RWPE2 (cell line): ENCODE results near the gene ILF2.

ENCODE experiments used
- ATAC-seq: fragments of 200-7000 bp; cut with Tn5 transposase; 3 replicates; pipeline ENCODE4 v1.9.1; 2021; ENCODE audit warnings: low read depth
- DNase-seq: peaks from one replicate; pipeline ENCODE4 v3.0.0-alpha.2; 2020; ENCODE audit warnings: low spot score
- H3K27ac ChIP-seq: fragments of 450-650 bp; 2 replicates; pipeline ENCODE4 v1.5.1; 2017; ENCODE audit warnings: mild to moderate bottlenecking; ENCODE audit not compliant: poor library complexity, severe bottlenecking
- H3K27me3 ChIP-seq: fragments of 250-450 bp; sonication (Bioruptor Pico); 2 replicates; pipeline ENCODE4 v1.5.1; 2021; ENCODE audit warnings: mild to moderate bottlenecking, moderate library complexity; ENCODE audit not compliant: insufficient read depth, poor library complexity, severe bottlenecking
- H3K36me3 ChIP-seq: fragments of 250-450 bp; sonication (Bioruptor Pico); 2 replicates; pipeline ENCODE4 v1.5.1; 2020; ENCODE audit warnings: low read depth, mild to moderate bottlenecking, moderate library complexity
- H3K4me1 ChIP-seq: fragments of 250-450 bp; sonication (Bioruptor Pico); 2 replicates; pipeline ENCODE4 v1.5.1; 2021; ENCODE audit warnings: mild to moderate bottlenecking, moderate library complexity; ENCODE audit not compliant: insufficient read depth, poor library complexity, severe bottlenecking
- H3K4me3 ChIP-seq: fragments of 250-450 bp; sonication (Bioruptor Pico); 2 replicates; pipeline ENCODE4 v1.5.1; 2021; ENCODE audit warnings: mild to moderate bottlenecking, moderate library complexity; ENCODE audit not compliant: severe bottlenecking
- H3K9me3 ChIP-seq: fragments of 250-450 bp; sonication (Bioruptor Pico); 2 replicates; pipeline ENCODE4 v1.5.1; 2021; ENCODE audit warnings: mild to moderate bottlenecking, moderate library complexity; ENCODE audit not compliant: severe bottlenecking
- CTCF ChIP-seq: fragments of 450-650 bp; IDR thresholded peaks from one replicate; pipeline ENCODE4 v1.5.1; 2017; ENCODE audit warnings: mild to moderate bottlenecking, moderate library complexity; ENCODE audit not compliant: poor library complexity, severe bottlenecking

ILF2 gene

GRCh38 chr1:153639280-153639679 is 31.5 kb downstream of the ILF2 start:
- H3K9me3 ChIP-seq, result no peaks in the 10 kb centered on the region
- no peak for TF ChIP-seq CTCF
- no peaks in the 10 kb centered on the region for H3K27me3 ChIP-seq
- no peak overlapping the region for H3K4me3 ChIP-seq
- ATAC-seq (no peak), DNase-seq (no peak)
- H3K4me1 ChIP-seq, result no peaks in the 10 kb centered on the region
- no peak overlapping the region for H3K27ac ChIP-seq
- peaks cover 96% of the 10 kb centered on the region for H3K36me3 ChIP-seq

- Histone ChIP-seq H3K36me3 (peaks cover 86% of the 10 kb centered on the region), H3K4me3 (no peak overlapping the region), H3K9me3 (no peaks in the 10 kb centered on the region), H3K27me3 (no peaks in the 10 kb centered on the region), H3K4me1 (no peaks in the 10 kb centered on the region), H3K27ac (no peak overlapping the region)
- DNase-seq, result no peak
- TF ChIP-seq CTCF, result no peak
- ATAC-seq, result no peak
Measured at GRCh38 chr1:153638261-153638660, 32.5 kb downstream of the ILF2 start.

- no peaks in the 10 kb centered on the region for H3K4me1 ChIP-seq
- H3K9me3 ChIP-seq, result no peaks in the 10 kb centered on the region
- H3K4me3 ChIP-seq, result no peak overlapping the region
- TF ChIP-seq CTCF, result no peak
- DNase-seq (no peak), ATAC-seq (no peak)
- peaks cover 66% of the 10 kb centered on the region for H3K36me3 ChIP-seq
- H3K27ac ChIP-seq, result no peak overlapping the region
- no peaks in the 10 kb centered on the region for H3K27me3 ChIP-seq
Measured at GRCh38 chr1:153636312-153636711, 34.5 kb downstream of the ILF2 start.

DNA sequence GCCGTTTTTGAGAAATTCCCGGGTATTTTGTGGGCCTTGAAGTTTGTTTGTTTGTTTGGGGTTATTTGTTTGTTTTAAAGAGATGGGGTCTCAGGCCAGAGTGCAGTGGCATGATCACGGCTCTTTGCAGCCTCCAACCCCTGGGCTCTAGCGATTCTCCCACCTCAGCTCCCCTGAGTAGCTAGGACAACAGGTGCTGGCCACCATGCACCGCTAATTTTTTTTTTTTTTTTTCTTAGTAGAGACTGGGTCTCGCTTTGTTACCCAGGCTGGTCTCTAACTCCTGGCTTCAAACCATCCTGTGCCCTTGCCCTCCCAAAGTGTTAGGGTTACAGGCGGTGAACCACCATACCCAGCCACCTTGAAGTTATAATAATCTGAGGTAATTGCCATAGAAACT is 34.9 kb downstream of the ILF2 start:
- Histone ChIP-seq H3K4me3 (no peak overlapping the region), H3K27me3 (no peaks in the 10 kb centered on the region), H3K27ac (peak overlapping the region; percentile 91), H3K36me3 (peaks cover 62% of the 10 kb centered on the region), H3K9me3 (no peaks in the 10 kb centered on the region), H3K4me1 (no peaks in the 10 kb centered on the region)
- no peak for TF ChIP-seq CTCF
- no peak for DNase-seq
- ATAC-seq, result no peak

DNA sequence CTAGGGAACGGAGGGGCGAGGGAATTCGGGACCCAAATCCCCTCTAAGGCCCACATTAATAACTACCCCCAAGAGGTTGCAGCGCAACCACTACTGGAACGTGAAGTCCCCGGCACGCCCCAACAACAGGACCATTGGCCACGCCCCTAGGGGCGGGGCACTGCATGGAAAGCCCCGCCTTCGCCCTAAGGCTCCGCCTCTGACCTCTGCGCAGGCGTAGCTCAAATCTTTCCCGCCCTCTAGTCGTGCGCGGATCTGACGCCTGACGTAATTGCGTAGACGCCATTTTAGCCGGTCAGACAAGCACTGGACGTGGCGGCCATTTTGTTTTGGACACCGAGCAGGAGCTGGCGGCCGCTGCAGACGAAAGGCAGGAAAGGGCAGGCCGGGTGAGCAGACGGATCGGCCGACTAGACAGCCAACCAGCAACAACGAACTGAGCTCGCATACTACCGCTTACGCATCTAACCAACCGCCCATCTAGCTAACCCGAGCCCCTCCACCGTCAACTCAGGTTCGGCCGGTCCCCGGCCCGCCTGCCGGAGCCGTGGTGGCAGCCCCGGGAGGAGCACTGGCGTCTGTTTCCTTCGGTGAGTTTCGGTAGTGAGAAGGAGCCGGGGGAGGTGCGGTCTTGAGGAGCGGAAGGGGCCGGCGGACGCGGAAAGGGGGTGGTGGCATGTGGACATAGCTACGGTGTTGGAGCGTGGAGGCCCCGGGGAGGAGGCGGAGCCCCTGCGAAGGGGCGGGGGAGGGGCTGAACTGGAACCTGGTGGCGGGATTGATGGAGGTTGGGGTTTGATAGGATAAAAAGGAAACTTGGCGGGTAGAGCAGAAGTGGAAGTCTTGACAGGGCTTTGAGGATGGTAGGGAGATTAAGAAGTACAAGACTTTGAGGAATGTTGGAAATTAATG is 36.8 kb downstream of the ILF2 start, which contains the start of gene CHTOP:
Gene CHTOP (plus strand): TSS at position 313 of the 912 bp plus-strand sequence. CDS start 2,523 bp downstream, outside the sequence.
- DNase-seq (peak; percentile 98), ATAC-seq (peak; percentile 87)
- Histone ChIP-seq H3K27me3 (no peaks in the 10 kb centered on the region), H3K4me3 (peak within 1 kb of the TSS; percentile 90), H3K9me3 (no peaks in the 10 kb centered on the region), H3K4me1 (no peaks in the 10 kb centered on the region), H3K27ac (peak within 1 kb of the TSS; percentile 91), H3K36me3 (peaks cover 43% of the 10 kb centered on the region)
- no peak for TF ChIP-seq CTCF
